Natural killer cell treated with Interleukin-12 subunit alpha and Interleukin-12 subunit beta and Interleukin-15 and Interleukin-18, amount 100 ng/mL, for 72 hours (primary cell): ENCODE data around the gene SERPINA12. TPM values are rescaled to one million over a fixed set of nuclear protein-coding genes. Genes with fewer than 3 reads are reported as not detected.

Experiments
- ATAC-seq, 2 donors: fragments of 150-1000 bp; cut with Tn5 transposase in 1 of 2; sonication (Bioruptor Pico), chemical (Tn5 transposase) in 1 of 2; 2 replicates each; pipeline ENCODE4 v1.10.0; 2021
- DNase-seq: peaks from one replicate; pipeline ENCODE4 v3.0.0; 2022; ENCODE audit warnings: low spot score
- H3K27ac Mint-ChIP-seq, 2 donors: 1 replicate in 1 of 2; 2 replicates in 1 of 2; pipeline ENCODE4 v1.8.0; 2022; ENCODE audit warnings: mixed read lengths in 2 of 2, mild to moderate bottlenecking in 1 of 2, moderate library complexity in 1 of 2
- H3K27me3 Mint-ChIP-seq, 2 donors: 1 replicate in 1 of 2; 2 replicates in 1 of 2; pipeline ENCODE4 v1.8.0; 2022; ENCODE audit warnings: mixed read lengths in 2 of 2
- H3K36me3 Mint-ChIP-seq: one replicate; pipeline ENCODE4 v1.8.0; 2022; ENCODE audit warnings: mixed read lengths
- H3K4me1 Mint-ChIP-seq, 2 donors: 1 replicate in 1 of 2; 2 replicates in 1 of 2; pipeline ENCODE4 v1.8.0; 2022; ENCODE audit warnings: low read depth in 2 of 2, mixed read lengths in 2 of 2, mild to moderate bottlenecking in 1 of 2
- H3K4me3 Mint-ChIP-seq: one replicate; pipeline ENCODE4 v1.8.0; 2022; ENCODE audit warnings: mixed read lengths
- H3K9me3 Mint-ChIP-seq: 2 replicates; pipeline ENCODE4 v1.8.0; 2022; ENCODE audit warnings: mixed read lengths
- total RNA-seq, 2 donors: library from RNA; stranded (reverse); gene quantifications; one replicate each; pipeline ENCODE4 v1.2.3, GENCODE V29; 2022

The SERPINA12 gene
- total RNA-seq, 2 donors from 2014 or later = not detected

- H3K4me3 Mint-ChIP-seq = no peak overlapping the region
- no peaks in the 10 kb centered on the region for H3K9me3 Mint-ChIP-seq
- no peak overlapping the region for H3K27ac Mint-ChIP-seq
- no peaks in the 10 kb centered on the region for H3K4me1 Mint-ChIP-seq
- peaks cover 17 to 20% of the 10 kb centered on the region in 2 donors for H3K27me3 Mint-ChIP-seq
- DNase-seq (no peak), ATAC-seq (no peak)
- no peaks in the 10 kb centered on the region for H3K36me3 Mint-ChIP-seq
These were observed 33.7 kb upstream of the SERPINA12 start for GRCh38 chr14:94542811-94543440.

- no peaks in the 10 kb centered on the region for H3K36me3 Mint-ChIP-seq
- H3K4me3 Mint-ChIP-seq = no peak overlapping the region
- H3K27me3 Mint-ChIP-seq = peaks cover 19 to 24% of the 10 kb centered on the region in 2 donors
- H3K4me1 Mint-ChIP-seq = no peaks in the 10 kb centered on the region
- DNase-seq = no peak
- H3K9me3 Mint-ChIP-seq = no peaks in the 10 kb centered on the region
- no peak overlapping the region for H3K27ac Mint-ChIP-seq
- ATAC-seq = no peak
These were observed 33.0 kb upstream of the SERPINA12 start for GRCh38 chr14:94542111-94542810.

GRCh38 chr14:94541234-94541975 lies 32.1 kb upstream of the SERPINA12 start:
- H3K4me1 Mint-ChIP-seq = no peaks in the 10 kb centered on the region
- ATAC-seq (no peak), DNase-seq (no peak)
- no peak overlapping the region for H3K4me3 Mint-ChIP-seq
- H3K27ac Mint-ChIP-seq = no peak overlapping the region
- no peaks in the 10 kb centered on the region for H3K36me3 Mint-ChIP-seq
- H3K9me3 Mint-ChIP-seq = no peaks in the 10 kb centered on the region
- H3K27me3 Mint-ChIP-seq = peaks cover 19 to 24% of the 10 kb centered on the region in 2 donors

- no peak for DNase-seq
- H3K27me3 Mint-ChIP-seq = peaks cover 14 to 16% of the 10 kb centered on the region in 2 donors
- H3K9me3 Mint-ChIP-seq = no peaks in the 10 kb centered on the region
- no peak overlapping the region for H3K4me3 Mint-ChIP-seq
- H3K4me1 Mint-ChIP-seq = no peaks in the 10 kb centered on the region
- H3K27ac Mint-ChIP-seq = no peak overlapping the region
- H3K36me3 Mint-ChIP-seq = no peaks in the 10 kb centered on the region
- ATAC-seq = no peak
These were observed 30.9 kb upstream of the SERPINA12 start for GRCh38 chr14:94540031-94540794.

- no peaks in the 10 kb centered on the region for H3K9me3 Mint-ChIP-seq
- H3K27me3 Mint-ChIP-seq = peaks cover 14 to 16% of the 10 kb centered on the region in 2 donors
- no peaks in the 10 kb centered on the region for H3K4me1 Mint-ChIP-seq
- H3K4me3 Mint-ChIP-seq = no peak overlapping the region
- ATAC-seq = no peak
- H3K36me3 Mint-ChIP-seq = no peaks in the 10 kb centered on the region
- no peak overlapping the region for H3K27ac Mint-ChIP-seq
- no peak for DNase-seq
These were observed 29.9 kb upstream of the SERPINA12 start for GRCh38 chr14:94539181-94539580.

- H3K27me3 Mint-ChIP-seq = peaks cover 14 to 18% of the 10 kb centered on the region in 2 donors
- no peak overlapping the region for H3K27ac Mint-ChIP-seq
- ATAC-seq = no peak
- H3K4me3 Mint-ChIP-seq = no peak overlapping the region
- DNase-seq = no peak
- peaks cover 2% of the 10 kb centered on the region for H3K9me3 Mint-ChIP-seq
- no peaks in the 10 kb centered on the region for H3K4me1 Mint-ChIP-seq
- no peaks in the 10 kb centered on the region for H3K36me3 Mint-ChIP-seq
These were observed 28.9 kb upstream of the SERPINA12 start for GRCh38 chr14:94538070-94538740.

GRCh38 chr14:94536836-94537235 lies 27.6 kb upstream of the SERPINA12 start:
- Mint-ChIP-seq H3K27ac (no peak overlapping the region), H3K36me3 (no peaks in the 10 kb centered on the region), H3K4me3 (no peak overlapping the region), H3K27me3 (peaks cover 14 to 18% of the 10 kb centered on the region in 2 donors), H3K9me3 (peaks cover 2% of the 10 kb centered on the region), H3K4me1 (no peaks in the 10 kb centered on the region)
- DNase-seq (no peak), ATAC-seq (no peak)

GRCh38 chr14:94535506-94535905 lies 26.2 kb upstream of the SERPINA12 start:
- DNase-seq = no peak
- H3K9me3 Mint-ChIP-seq = peaks cover 2% of the 10 kb centered on the region

GRCh38 chr14:94532447-94532846 lies 23.2 kb upstream of the SERPINA12 start:
- H3K27ac Mint-ChIP-seq = no peak overlapping the region
- peaks cover 2% of the 10 kb centered on the region for H3K9me3 Mint-ChIP-seq
- no peaks in the 10 kb centered on the region for H3K4me1 Mint-ChIP-seq
- no peaks in the 10 kb centered on the region for H3K36me3 Mint-ChIP-seq
- H3K27me3 Mint-ChIP-seq = peaks cover 8 to 10% of the 10 kb centered on the region in 2 donors
- ATAC-seq (no peak), DNase-seq (no peak)
- no peak overlapping the region for H3K4me3 Mint-ChIP-seq

More at GRCh38 chr14:94535506-94535905, 26.2 kb upstream of the SERPINA12 start:
- no peaks in the 10 kb centered on the region for H3K36me3 Mint-ChIP-seq
- no peaks in the 10 kb centered on the region for H3K4me1 Mint-ChIP-seq
- no peak overlapping the region for H3K4me3 Mint-ChIP-seq
- ATAC-seq = no peak
- peaks cover 9 to 20% of the 10 kb centered on the region in 2 donors for H3K27me3 Mint-ChIP-seq
- no peak overlapping the region for H3K27ac Mint-ChIP-seq

- no peaks in the 10 kb centered on the region for H3K36me3 Mint-ChIP-seq
- H3K27ac Mint-ChIP-seq = no peak overlapping the region
- DNase-seq (no peak), ATAC-seq (no peak)
- H3K4me1 Mint-ChIP-seq = no peaks in the 10 kb centered on the region
- no peak overlapping the region for H3K4me3 Mint-ChIP-seq
- H3K9me3 Mint-ChIP-seq = peaks cover 2% of the 10 kb centered on the region
- peaks cover 16 to 20% of the 10 kb centered on the region in 2 donors for H3K27me3 Mint-ChIP-seq
These were observed 21.9 kb upstream of the SERPINA12 start for GRCh38 chr14:94531187-94531586.

- Mint-ChIP-seq H3K4me3 (no peak overlapping the region), H3K9me3 (peaks cover 13% of the 10 kb centered on the region), H3K27me3 (peaks cover 25 to 36% of the 10 kb centered on the region in 2 donors), H3K27ac (no peak overlapping the region), H3K4me1 (no peaks in the 10 kb centered on the region), H3K36me3 (no peaks in the 10 kb centered on the region)
- ATAC-seq = no peak
- no peak for DNase-seq
These were observed 14.8 kb upstream of the SERPINA12 start for GRCh38 chr14:94524093-94524492.

- no peak for DNase-seq
These were observed 14.0 kb upstream of the SERPINA12 start for GRCh38 chr14:94523265-94523664.

GRCh38 chr14:94522115-94522724 lies 13.0 kb upstream of the SERPINA12 start:
- ATAC-seq (no peak), DNase-seq (no peak)
- peaks cover 23 to 31% of the 10 kb centered on the region in 2 donors for H3K27me3 Mint-ChIP-seq
- no peaks in the 10 kb centered on the region for H3K36me3 Mint-ChIP-seq
- H3K9me3 Mint-ChIP-seq = peaks cover 17% of the 10 kb centered on the region
- no peak overlapping the region for H3K27ac Mint-ChIP-seq
- no peak overlapping the region for H3K4me3 Mint-ChIP-seq
- H3K4me1 Mint-ChIP-seq = no peaks in the 10 kb centered on the region

More at GRCh38 chr14:94523265-94523664, 14.0 kb upstream of the SERPINA12 start:
- no peak for ATAC-seq
- Mint-ChIP-seq H3K27me3 (peaks cover 25 to 36% of the 10 kb centered on the region in 2 donors), H3K36me3 (no peaks in the 10 kb centered on the region), H3K27ac (no peak overlapping the region), H3K4me1 (no peaks in the 10 kb centered on the region), H3K9me3 (peaks cover 17% of the 10 kb centered on the region), H3K4me3 (no peak overlapping the region)
